Sciatic nerve (tissue), 2 donors: ENCODE measurements around the gene HMOX2. TPM values are rescaled to one million over a fixed set of nuclear protein-coding genes. Genes with fewer than 3 reads are reported as not detected.

Experiments used
- ATAC-seq: fragments of 200-7000 bp; cut with Tn5 transposase; one replicate; pipeline ENCODE4 v1.9.1; 2020; ENCODE audit warnings: mild to moderate bottlenecking, moderate library complexity
- DNase-seq: peaks from one replicate; pipeline ENCODE4 v3.0.0-alpha.2; 2020; ENCODE audit warnings: low spot score
- intact Hi-C: fragments of 100-400 bp; cut with DNase I; formaldehyde crosslinking; loops from one replicate; pipeline ENCODE4 v1.14.2; 2022
- total RNA-seq: library from RNA; stranded (reverse); fragmentation: NEBNext Ultra II Directional; extraction: Animal tissue kit (Norgen Biotek cat#: 25700); gene quantifications from one replicate; pipeline ENCODE4 v1.2.1, GENCODE V29; 2021
- donor health status: DM: no; HTN: no; CAD: no.
- donor health status: DM: no; HTN: no; CAD: no.

Gene HMOX2
- total RNA-seq, 1 donor from 2014 or later: 26.3 TPM

DNA sequence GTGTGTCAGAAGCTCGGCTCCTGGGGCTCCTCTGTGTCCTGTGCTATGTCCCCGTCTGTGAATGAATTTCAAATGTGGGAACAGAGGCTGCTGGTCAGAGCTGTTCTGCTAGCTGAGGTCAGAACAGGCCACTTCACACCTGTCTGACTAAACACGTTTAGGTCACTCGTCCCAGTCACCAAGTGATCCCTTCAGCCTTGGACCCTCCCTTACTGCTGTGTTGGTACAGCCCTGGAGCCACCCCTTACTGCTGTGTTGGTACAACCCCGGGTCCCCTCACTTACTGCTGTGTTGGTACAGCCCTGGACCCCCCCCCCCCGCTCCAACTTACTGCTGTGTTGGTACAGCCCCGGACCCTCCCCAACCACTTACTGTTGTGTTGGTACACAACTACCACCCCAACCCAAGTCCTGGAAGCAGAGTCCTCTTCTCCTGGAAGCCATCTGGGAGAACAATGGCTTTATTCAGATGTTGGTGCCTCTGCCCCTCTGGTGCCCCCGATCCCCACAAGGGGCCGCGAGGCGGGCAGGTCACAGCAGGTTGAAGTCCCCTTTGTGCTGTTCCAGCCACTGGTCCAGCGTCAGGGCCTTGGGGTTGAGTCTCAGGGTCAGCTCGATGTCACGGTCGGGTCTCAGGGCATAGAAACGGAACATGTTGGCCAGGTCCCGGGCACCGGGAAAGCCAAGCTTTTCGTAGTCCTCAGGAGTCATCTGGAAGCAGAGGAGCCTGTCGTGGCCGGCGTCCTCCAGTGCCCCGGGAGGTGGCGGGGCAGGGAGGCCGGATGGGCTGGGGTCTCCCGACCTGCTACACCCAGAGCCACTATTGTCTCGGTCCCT is 14.7 kb upstream of the HMOX2 start:
- no peak for ATAC-seq
- DNase-seq: no peak
- intact Hi-C loops: no loop called here

DNA sequence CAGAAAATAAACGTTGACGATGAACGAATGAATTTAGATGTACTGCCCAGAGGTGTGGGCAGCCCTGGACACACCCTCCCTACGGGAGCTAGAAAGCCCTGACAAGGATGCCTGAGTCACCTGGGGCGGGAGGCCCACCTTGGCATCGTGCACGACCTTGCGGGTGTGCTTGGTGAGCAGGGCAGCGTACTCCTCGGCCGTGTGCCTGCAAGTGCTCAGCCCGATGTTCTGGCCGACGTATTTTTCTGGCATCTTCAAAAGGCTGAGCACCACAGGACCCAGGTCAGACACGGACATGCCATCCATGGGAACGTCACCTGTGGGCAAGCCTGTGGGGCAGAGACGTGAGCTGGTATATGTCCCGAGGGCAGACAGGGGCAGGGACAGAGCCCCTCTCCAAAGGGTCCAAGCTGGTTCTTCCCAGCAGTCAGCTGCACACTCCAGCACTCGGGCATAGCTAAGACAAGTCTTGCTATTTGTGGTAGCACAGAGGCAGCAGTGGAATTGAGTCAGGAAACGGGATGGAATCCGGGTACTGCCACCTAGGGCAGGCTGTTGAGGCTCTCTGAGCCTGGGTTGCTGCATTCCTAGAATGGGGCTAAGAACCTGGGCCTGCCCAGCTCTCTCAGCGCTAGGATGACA is 12.6 kb upstream of the HMOX2 start:
- ATAC-seq (no peak), DNase-seq (no peak)
- intact Hi-C loops: no loop called here

DNA sequence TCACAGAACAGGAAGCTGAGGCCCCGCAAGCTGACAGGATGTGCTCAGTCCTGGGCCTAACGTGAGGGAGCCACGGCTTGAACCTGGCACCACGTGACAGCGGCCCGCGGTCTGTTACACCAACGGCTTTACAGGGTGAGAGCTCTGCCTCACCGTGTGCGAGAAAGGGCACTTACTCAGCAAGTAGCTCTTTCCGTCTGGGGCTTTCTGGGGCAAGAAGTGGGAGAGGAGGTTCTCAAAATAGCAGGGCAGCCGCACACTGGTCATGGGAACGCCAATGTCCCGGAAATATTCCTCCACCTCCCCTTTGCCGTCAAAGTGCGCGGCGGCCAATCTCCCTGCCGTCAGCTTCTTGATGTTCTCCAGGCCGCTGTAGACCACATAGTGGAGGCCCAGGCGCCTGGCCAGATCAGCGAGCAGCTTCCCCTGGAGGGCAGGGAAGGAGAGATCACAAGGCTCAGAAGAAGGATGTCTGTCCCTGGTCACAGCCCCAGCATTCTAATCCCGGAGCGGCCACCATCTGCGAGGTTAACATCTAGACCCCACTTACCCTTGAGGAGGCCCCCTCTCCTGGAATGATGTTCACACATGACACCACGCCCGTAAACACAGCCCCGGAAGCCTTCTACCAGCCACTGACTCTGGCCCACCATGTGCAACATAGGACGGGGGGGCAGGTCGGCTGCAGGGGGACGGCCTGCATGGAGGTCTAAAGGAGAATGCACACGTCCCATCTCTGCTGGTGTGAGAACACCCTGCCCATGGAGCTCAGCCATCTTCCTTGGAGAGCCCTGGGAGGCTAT is 10.0 kb upstream of the HMOX2 start:
- intact Hi-C loops: no loop called here
- ATAC-seq: peak; percentile 40
- DNase-seq: no peak

DNA sequence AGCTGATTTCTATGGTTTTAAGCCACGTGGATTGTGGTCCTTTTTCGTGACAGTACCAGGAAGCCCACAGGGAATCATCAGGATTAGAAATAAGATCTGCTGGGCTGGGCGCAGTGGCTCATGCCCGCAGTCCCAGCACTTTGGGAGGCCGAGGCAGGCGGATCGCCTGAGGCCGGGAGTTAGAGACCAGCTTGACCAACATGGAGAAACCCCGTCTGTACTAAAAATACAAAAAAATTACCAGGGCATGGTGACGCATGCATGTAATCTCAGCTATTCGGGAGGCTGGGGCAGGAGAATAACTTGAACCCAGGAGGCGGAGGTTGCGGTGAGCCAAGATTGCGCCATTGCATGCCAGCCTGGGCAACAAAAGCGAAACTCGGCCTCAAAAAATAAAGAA is 8.3 kb upstream of the HMOX2 start:
- intact Hi-C loops: no loop called here
- ATAC-seq: no peak
- no peak for DNase-seq

DNA sequence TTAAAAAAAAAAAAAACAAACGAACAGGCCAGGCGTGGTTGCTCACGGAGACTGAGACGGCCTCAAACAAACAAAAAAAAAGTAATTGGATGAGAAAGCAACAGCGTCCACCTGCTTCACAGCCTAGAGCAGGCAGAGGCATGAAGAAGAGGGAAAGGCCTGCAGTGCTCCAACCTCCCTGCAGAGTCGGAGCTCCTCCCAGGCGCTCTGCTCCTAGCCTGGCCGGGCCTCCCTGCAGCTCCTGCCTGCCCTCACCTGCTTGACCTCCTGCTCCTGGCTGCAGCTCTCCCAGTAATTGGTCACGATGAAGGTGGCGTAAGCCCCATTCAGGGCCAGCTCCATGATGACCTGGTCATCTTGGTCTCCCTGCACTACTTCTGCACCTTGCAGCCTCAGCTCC is 7.2 kb upstream of the HMOX2 start:
- intact Hi-C loops: no loop called here
- ATAC-seq (no peak), DNase-seq (no peak)

DNA sequence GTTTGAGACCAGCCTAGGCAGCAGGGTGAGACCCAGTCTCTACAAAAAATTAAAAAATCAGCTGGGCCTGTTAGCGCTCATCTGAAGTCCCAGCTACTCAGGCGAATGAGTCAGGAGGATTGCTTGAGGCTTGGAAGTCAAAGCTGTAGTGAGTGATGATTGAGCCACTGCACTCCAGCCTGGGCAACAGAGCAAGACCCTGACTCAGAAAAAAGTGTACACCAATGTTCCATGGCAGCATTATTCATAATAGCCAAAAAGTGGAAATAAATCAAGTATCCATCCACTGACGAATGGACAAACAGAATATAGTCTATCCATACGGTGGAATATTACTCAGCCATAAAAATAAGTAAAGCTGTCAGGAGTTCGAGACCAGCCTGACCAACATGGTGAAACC is 4.3 kb upstream of the HMOX2 start:
- DNase-seq: no peak
- intact Hi-C loops: no loop called here
- ATAC-seq: no peak

DNA sequence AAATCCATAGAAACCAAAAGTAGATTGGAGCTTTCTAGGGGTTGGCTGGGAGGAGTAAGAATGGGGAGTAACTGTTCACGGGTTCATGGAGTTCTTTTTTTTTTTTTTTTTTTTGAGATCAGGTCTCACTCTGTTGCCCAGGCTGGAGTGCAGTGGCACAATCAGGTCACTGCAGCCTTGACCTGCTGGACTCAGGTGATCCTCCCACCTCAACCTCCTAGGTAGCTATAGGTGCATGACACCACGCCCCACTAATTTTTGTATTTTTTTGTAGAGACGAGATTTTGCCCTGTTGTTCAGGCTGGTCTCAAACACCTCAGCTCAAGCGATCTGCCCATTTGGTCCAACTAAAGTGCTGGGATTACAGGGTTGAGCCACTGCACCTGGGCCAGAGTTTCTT is 3.3 kb upstream of the HMOX2 start:
- intact Hi-C loops: no loop called here
- ATAC-seq: no peak
- DNase-seq: no peak

DNA sequence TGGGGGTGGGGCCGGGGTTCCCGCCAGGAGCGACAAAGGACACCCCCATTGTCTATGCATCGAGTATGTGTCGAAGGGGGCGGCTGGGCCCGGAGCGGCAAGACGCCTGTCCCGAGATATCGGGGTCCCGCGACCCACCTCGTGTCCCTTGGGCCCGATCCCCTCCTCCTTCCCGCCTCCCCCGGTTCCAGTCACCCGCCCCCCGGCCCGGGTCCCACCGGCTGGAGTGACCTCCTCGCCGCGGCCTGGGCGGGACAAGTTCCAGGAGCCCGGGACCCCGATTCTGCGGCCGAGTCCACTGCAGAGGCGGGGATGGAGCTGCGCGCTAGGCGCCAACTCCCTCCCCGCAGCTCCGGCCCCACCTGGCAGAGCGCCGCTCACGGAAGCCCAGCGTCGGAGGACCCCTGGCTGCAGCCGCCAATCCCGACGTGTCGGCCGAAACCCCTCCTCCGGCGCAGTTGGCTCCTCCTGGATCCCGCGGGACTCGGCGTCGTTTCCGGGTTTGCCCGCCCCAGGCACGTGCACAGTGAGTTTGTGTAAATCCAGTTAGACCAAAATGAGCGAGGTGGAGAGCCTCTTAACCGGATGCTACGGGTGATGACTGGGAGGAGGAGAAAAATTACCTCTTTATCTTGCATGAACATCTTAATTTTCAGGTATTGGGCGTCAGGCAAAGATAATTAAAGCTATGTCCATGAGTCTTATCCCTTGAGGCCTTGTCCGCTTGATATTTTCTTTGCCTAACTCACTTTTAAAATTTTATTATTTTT is 1.8 kb upstream of the HMOX2 start, which contains the start of gene NMRAL1:
Gene NMRAL1, minus strand, starts transcription at position 434 of the 770 bp plus-strand sequence. CDS start 493 bp downstream, outside the sequence.
- intact Hi-C loops: no loop called here
- ATAC-seq (peak; percentile 87), DNase-seq (peak; percentile 94)

DNA sequence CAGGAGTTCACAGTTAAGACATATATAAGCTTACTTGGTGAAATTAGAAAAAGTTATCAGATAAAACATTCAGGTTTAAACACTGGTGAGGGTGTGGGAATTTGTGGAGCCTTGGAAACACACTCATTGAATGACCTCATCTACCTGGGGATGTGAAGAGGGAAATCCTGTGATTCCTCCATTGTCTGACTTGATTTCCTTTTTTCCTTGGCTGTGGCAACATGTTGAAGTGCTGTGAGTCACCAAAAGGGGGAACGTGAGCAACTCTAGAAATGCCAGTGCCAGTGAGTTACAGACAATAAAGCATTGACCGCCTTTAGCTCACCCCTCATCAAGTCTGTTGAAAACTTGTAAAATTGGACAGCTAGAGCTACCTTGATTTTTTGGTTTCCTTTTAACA is 1.8 kb downstream of the HMOX2 start:
- ATAC-seq (no peak), DNase-seq (no peak)
- intact Hi-C loops: no loop called here

DNA sequence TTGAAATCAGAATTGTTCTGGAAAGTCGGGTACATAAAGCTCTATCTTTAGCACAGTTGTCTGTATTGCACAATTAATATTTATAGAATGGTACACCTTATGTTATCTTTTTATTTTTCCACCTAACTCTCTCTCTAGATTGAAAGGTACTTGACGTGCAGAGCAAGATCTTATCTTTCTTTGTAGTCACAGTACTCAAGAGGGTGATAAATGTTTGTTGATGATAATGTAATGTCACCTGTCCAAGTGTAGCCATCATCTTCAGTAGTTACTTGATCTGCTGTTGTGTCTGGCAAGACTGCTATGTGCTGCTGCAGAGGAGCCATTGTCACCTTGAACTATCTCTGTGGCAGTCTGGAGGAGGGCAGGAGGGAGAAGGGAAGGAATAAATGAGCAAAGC is 5.3 kb downstream of the HMOX2 start:
- DNase-seq (no peak), ATAC-seq (no peak)
- intact Hi-C loops: no loop called here

DNA sequence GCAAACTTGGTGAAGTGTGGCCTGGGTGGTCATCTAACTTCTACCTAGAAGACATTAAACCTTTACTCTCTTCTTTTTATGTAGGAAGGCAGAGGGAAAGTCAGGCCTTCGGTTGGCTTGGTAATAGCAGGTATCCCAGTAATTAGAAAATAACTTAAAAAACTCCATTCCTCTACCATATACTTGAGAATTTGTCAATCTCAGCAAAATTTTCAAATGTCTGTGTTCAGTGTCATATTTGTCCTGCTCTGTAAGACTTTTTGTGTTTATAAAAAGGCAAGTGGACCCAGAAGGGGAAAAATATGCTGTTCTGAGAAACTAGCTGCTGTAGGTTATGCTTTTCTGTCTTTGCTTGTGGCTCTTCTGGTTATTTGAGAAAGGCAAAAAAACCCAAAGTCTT is 5.8 kb downstream of the HMOX2 start:
- intact Hi-C loops: no loop called here
- DNase-seq (no peak), ATAC-seq (no peak)

DNA sequence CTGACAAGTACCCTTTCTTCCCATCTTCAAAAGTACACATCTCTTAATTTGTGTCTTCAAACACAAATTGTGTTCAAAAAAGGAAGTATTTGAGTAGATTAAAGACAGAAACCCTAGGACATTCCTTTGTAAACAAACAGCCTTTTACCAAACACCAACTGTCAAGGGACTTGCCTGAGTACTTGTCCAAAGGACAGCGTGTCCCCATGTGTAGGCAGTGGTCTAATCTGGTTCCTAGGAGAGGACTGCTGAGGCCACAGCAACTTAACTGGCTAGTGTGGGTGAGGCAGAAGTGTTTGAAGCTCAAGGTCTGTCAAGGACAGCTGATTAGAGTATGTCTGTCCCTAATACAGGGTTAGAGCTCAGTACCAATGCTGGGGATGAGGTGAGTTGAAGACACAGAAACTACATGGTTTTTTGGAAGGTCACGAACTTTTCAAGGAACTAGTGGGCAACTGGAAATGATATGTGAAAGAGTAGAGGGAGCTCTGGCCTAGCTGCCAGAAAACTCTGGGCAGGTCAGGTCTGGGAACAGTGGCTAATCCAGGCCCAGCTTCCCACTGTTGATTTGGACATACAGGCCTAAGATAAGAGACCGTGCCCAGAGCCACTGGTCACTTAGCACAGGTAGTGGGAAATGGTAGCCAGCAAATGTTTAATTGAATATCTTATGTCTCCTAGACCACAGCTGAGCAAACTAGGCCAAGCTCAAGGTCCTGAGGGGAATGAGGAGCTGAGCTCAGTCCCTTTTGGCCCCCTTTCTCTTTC is 10.1 kb downstream of the HMOX2 start:
- ATAC-seq: peak; percentile 93
- DNase-seq: no peak
- intact Hi-C loops: no loop called here

DNA sequence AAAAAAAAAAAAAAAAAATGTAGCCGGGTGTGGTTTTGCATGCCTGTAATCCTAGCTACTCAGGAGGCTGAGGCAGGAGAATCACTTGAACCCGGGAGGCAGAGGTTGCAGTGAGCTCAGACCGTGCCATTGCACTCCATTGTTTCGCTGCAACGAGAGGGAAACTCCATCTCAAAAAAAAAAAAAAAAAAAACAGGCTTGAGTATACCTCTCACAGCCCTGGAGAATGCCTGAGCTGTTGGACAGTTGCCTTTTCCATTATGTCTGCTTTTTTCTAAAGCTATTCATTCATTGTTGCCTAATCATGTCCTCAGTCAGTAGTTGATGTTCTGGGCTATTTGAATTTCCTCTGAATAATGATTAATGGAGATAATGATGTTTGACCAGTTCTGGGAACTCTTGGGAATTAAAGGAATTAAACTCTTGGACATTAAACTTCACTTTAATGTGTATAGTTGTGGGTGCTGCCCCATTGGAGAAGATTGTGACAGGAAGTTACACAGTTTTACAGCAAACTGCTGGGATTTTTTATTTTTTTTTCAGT is 11.8 kb downstream of the HMOX2 start:
- ATAC-seq: peak; percentile 16
- intact Hi-C loops: no loop called here

DNA sequence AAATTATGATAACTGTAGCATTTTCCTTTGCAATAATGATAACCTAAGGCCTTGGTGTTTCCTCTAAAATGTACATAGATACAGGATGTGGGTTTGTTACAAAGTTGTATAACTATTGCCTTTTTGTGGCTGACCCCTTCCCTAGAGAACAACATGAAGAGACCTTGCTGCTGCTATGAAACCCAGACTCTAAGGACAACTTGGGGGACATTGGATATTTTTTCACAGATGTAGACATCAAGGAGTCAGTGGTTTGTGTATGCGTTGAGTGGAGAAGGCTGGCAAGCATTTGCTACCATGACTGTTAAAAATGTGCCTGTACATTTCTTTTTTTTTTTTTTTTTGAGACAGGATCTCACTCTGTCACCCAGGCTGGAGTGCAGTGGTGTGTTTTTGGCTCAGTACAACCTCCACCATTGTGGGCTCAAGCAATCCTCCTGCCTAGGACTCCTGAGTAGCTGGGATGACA is 12.3 kb downstream of the HMOX2 start:
- no peak for ATAC-seq
- intact Hi-C loops: no loop called here
- no peak for DNase-seq

More for the DNA sequence above, 11.8 kb downstream of the HMOX2 start:
- no peak for DNase-seq

DNA sequence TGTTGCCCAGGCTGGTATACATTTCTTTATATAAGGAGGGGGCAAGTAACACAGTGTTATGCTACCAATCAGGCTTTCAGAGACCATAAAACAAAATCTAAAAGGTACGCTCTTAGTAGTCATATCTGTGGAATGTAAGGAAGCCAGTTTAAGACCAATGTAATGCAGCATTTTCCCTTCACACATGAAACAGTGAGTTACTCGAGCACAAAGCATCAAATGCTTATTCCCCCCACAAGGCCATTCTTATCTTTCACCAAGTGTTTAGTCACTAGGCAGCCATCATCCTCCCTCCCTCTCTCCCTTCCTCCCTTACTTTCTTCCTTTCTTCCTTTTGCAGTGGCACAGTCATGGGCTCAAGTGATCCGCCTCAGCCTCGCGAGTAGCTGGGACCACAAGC is 12.8 kb downstream of the HMOX2 start:
- intact Hi-C loops: no loop called here
- DNase-seq (no peak), ATAC-seq (no peak)

DNA sequence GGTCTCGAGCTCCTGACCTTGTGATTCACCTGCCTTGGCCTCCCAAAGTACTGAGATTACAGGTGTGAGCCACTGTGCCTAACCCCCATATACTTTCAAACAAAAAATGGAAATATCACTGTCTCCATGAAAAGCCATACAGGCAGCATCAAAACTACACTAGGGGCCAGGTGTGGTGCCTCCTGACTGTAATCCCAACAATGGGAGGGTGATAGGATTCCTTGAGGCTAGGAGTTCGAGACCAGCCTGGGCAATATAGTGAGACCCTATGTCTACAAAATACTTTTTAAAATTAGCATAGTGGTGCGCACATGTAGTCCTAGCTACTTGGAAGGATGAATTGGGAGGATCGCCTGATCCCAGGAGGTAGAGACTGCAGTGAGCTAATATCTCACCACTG is 15.7 kb downstream of the HMOX2 start:
- ATAC-seq (no peak), DNase-seq (no peak)
- intact Hi-C loops: no loop called here

DNA sequence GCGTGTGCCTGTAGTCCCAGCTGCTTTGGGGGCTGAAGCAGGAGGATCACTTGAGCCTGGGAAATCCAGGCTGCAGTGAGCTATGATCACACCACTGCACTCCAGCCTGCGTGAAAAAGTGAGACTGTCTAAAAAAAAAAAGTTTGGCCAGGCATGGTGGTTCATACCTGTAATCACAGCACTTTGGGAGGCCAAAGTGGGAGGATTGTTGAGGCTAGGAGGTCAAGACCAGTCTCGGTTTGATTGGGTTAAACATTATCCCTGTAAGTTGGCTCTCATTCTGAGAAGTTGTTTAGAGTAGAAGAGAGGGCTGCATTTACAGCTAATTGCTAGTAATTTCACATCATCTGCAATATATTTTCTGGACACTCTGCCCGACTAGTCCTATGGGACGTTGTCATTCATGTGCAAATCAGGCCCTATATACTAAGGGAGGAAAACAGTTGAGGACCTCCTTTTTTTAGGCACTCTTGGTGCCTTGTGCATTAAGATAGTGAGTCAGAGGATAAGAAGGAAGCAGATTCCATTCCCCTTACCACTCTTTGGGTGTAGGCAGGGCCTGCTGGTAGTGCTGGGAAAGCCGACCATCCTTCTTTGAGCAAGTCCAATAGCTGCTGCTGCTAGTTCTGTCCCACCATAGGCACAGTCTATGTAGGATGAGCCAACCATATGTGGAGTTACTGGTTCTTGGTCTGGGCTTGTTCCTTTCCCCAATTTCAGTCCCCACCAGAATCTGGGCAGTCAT is 18.7 kb downstream of the HMOX2 start:
- intact Hi-C loops: no loop called here
- ATAC-seq: no peak

More for the DNA sequence above, 18.7 kb downstream of the HMOX2 start:
- no peak for DNase-seq
